Esophagus muscularis mucosa (tissue), 2 donors: ENCODE data around the gene NPVF.

ENCODE experiments used
- EP300 ChIP-seq: sonication (generic); formaldehyde crosslinking; IDR thresholded peaks from one replicate; pipeline ENCODE4 v1.6.1; 2017; ENCODE audit warnings: antibody characterized with exemption
- POLR2A ChIP-seq: fragments of 450-650 bp; IDR thresholded peaks from one replicate; pipeline ENCODE4 v1.6.1; 2017; ENCODE audit warnings: antibody characterized with exemption, moderate library complexity, mild to moderate bottlenecking, low read depth

DNA sequence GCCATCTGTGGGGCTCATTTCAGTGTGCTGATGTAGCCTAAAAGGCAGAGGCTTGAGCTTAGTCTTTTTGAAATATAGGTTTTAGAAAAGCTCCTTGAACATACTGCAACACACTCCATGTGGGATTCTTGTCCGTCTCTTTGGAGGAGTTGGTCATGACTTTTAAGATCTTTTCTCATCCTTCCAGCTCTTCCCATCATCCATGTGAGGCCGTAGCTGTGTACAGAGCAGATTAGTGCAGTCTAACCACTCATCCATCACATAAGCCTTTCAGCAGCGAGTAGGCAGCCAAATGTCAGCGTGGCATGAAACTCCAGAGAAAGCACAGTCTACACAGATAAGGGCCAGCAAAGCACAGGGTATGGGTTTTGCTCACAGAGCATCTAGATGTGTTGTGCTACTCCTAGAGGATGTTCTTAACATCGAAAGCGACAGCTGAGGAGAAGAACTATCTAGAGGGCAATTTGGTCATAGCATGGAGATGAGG, 28.1 kb upstream of the NPVF start:
- TF ChIP-seq EP300 = no peak
- TF ChIP-seq POLR2A = no peak
